Parathyroid adenoma (tissue), 2 donors: Measurements from ENCODE around the gene CEACAM1.

Experiments
- H2AFZ ChIP-seq: fragments of 300-600 bp; sonication (generic); one replicate; pipeline ENCODE4 v1.7.0; 2017; ENCODE audit warnings: antibody characterized with exemption, mild to moderate bottlenecking
- H3K27ac ChIP-seq: fragments of 300-600 bp; sonication (generic); one replicate; pipeline ENCODE4 v1.7.0; 2017
- H3K27me3 ChIP-seq: fragments of 300-600 bp; sonication (generic); one replicate; pipeline ENCODE4 v1.7.0; 2017; ENCODE audit warnings: low read length; ENCODE audit not compliant: control insufficient read depth, insufficient read depth
- H3K36me3 ChIP-seq: fragments of 300-600 bp; sonication (generic); one replicate; pipeline ENCODE4 v1.7.0; 2017; ENCODE audit warnings: low read length; ENCODE audit not compliant: control insufficient read depth, insufficient read depth
- H3K4me1 ChIP-seq: fragments of 300-600 bp; sonication (generic); one replicate; pipeline ENCODE4 v1.7.0; 2017; ENCODE audit warnings: control low read depth
- H3K4me2 ChIP-seq: fragments of 300-600 bp; sonication (generic); one replicate; pipeline ENCODE4 v1.7.0; 2017; ENCODE audit warnings: low read length
- H3K4me3 ChIP-seq: fragments of 300-600 bp; sonication (generic); one replicate; pipeline ENCODE4 v1.7.0; 2017; ENCODE audit warnings: low read depth, low read length
- H3K79me2 ChIP-seq: fragments of 300-600 bp; sonication (generic); one replicate; pipeline ENCODE4 v1.7.0; 2017; ENCODE audit warnings: control low read depth
- H3K9ac ChIP-seq: fragments of 300-600 bp; sonication (generic); one replicate; pipeline ENCODE4 v1.7.0; 2017; ENCODE audit warnings: mild to moderate bottlenecking
- H3K9me3 ChIP-seq: fragments of 300-600 bp; sonication (generic); one replicate; pipeline ENCODE4 v1.7.0; 2017; ENCODE audit warnings: low read length; ENCODE audit not compliant: control insufficient read depth
- CTCF ChIP-seq: fragments of 300-600 bp; sonication (generic); IDR thresholded peaks from one replicate; pipeline ENCODE4 v1.7.0; 2017; ENCODE audit warnings: antibody characterized with exemption, mild to moderate bottlenecking
- donor health status: primary hyperparathyroidism.

The CEACAM1 gene

GRCh38 chr19:42512743-42513304 is 15.5 kb downstream of the CEACAM1 start:
- Histone ChIP-seq H3K9ac (no peak overlapping the region), H3K27me3 (no peaks in the 10 kb centered on the region), H2AFZ (no peak overlapping the region), H3K79me2 (no peaks in the 10 kb centered on the region), H3K4me2 (no peak overlapping the region), H3K4me1 (no peaks in the 10 kb centered on the region), H3K27ac (no peak overlapping the region), H3K36me3 (no peaks in the 10 kb centered on the region), H3K4me3 (no peak overlapping the region), H3K9me3 (no peaks in the 10 kb centered on the region)
- no peak for TF ChIP-seq CTCF

GRCh38 chr19:42512130-42512636 is 16.1 kb downstream of the CEACAM1 start:
- H3K36me3 ChIP-seq: no peaks in the 10 kb centered on the region
- H3K4me1 ChIP-seq: no peaks in the 10 kb centered on the region
- no peaks in the 10 kb centered on the region for H3K9me3 ChIP-seq
- H3K4me2 ChIP-seq: no peak overlapping the region
- no peak overlapping the region for H3K4me3 ChIP-seq
- no peak overlapping the region for H2AFZ ChIP-seq
- H3K27ac ChIP-seq: no peak overlapping the region
- H3K79me2 ChIP-seq: no peaks in the 10 kb centered on the region
- TF ChIP-seq CTCF: no peak
- H3K27me3 ChIP-seq: no peaks in the 10 kb centered on the region
- H3K9ac ChIP-seq: no peak overlapping the region

GRCh38 chr19:42511340-42511739 is 16.9 kb downstream of the CEACAM1 start:
- no peaks in the 10 kb centered on the region for H3K79me2 ChIP-seq
- no peaks in the 10 kb centered on the region for H3K4me1 ChIP-seq
- no peak overlapping the region for H3K27ac ChIP-seq
- TF ChIP-seq CTCF: no peak
- no peak overlapping the region for H2AFZ ChIP-seq
- no peak overlapping the region for H3K4me3 ChIP-seq
- no peaks in the 10 kb centered on the region for H3K36me3 ChIP-seq
- no peaks in the 10 kb centered on the region for H3K9me3 ChIP-seq
- H3K4me2 ChIP-seq: no peak overlapping the region
- no peak overlapping the region for H3K9ac ChIP-seq
- no peaks in the 10 kb centered on the region for H3K27me3 ChIP-seq

GRCh38 chr19:42508892-42509444 is 19.3 kb downstream of the CEACAM1 start:
- H3K79me2 ChIP-seq: no peaks in the 10 kb centered on the region
- H3K9me3 ChIP-seq: no peaks in the 10 kb centered on the region

More at GRCh38 chr19:42508892-42509444, 19.3 kb downstream of the CEACAM1 start:
- H3K27me3 ChIP-seq: no peaks in the 10 kb centered on the region
- H3K36me3 ChIP-seq: no peaks in the 10 kb centered on the region
- no peak overlapping the region for H3K4me3 ChIP-seq
- TF ChIP-seq CTCF: no peak
- H3K27ac ChIP-seq: no peak overlapping the region
- H3K4me2 ChIP-seq: no peak overlapping the region
- no peaks in the 10 kb centered on the region for H3K4me1 ChIP-seq
- H3K9ac ChIP-seq: no peak overlapping the region
- no peak overlapping the region for H2AFZ ChIP-seq
